ENCODE measurements around the gene TRIM44. TPM values are rescaled to one million over a fixed set of nuclear protein-coding genes. Genes with fewer than 3 reads are reported as not detected.

Gene TRIM44
- total RNA-seq, 1 experiment from 2014 or later = 33.4 TPM

- TF ChIP-seq ZNF274 (IDR thresholded peaks at IDR 0.05; ENCODE audit: low read depth, low read length) (no peak), EZH2phosphoT487 (IDR thresholded peaks at IDR 0.05; ENCODE audit: borderline replicate concordance) (no peak), CEBPB (IDR thresholded peaks at IDR 0.05; ENCODE audit: low read depth) (no peak), EZH2 (IDR thresholded peaks at IDR 0.05) (no peak), POLR2AphosphoS5 (IDR thresholded peaks at IDR 0.05; ENCODE audit: low read depth, low read length) (no peak), YY1 (IDR thresholded peaks at IDR 0.05; ENCODE audit: extremely low read depth, insufficient replicate concordance, low read depth, low read length) (no peak)
Observed at GRCh38 chr11:35735903-35736302, 73.3 kb downstream of the TRIM44 start (continued).

GRCh38 chr11:35736952-35737351 lies 74.4 kb downstream of the TRIM44 start:
- no peak for ATAC-seq
- Histone ChIP-seq H3K27me3 (ENCODE audit: insufficient read depth, low read length) (no peaks in the 10 kb centered on the region), H4K20me1 (ENCODE audit: insufficient read depth) (no peaks in the 10 kb centered on the region), H3K4me2 (ENCODE audit: low read length) (no peak overlapping the region), H3K27ac (ENCODE audit: low read depth, low read length) (no peak overlapping the region), H2AFZ (ENCODE audit: low read depth, low read length, poor library complexity, severe bottlenecking) (no peak overlapping the region), H3K4me1 (ENCODE audit: control insufficient read depth in 1 of 2, insufficient read depth in 2 of 2, low read length in 2 of 2) (no peaks in the 10 kb centered on the region), H3K9me3 (ENCODE audit: control insufficient read depth in 1 of 2, insufficient read depth in 1 of 2, low read depth in 1 of 2, low read length in 2 of 2) (no peaks in the 10 kb centered on the region), H3K9me2 (ENCODE audit: insufficient read depth) (no peaks in the 10 kb centered on the region), H3K4me3 (replicated peaks in 1 of 2; ENCODE audit: low read depth in 1 of 2, low read length in 2 of 2) (no peak overlapping the region), H3K36me3 (ENCODE audit: control insufficient read depth in 1 of 2, insufficient read depth in 2 of 2, low read length in 2 of 2) (no peaks in the 10 kb centered on the region), H3K79me2 (ENCODE audit: insufficient read depth, low read length) (no peaks in the 10 kb centered on the region), H3K9ac (ENCODE audit: low read length) (no peak overlapping the region)
- intact Hi-C loops (cut with micrococcal nuclease) = no loop called here
- TF ChIP-seq JUND (IDR thresholded peaks at IDR 0.05) (no peak), ATF3 (IDR thresholded peaks at IDR 0.05) (no peak), ZFX (IDR thresholded peaks at IDR 0.05) (no peak), POLR2A (IDR thresholded peaks at IDR 0.05; ENCODE audit: borderline replicate concordance, extremely low read depth, insufficient read depth, insufficient read length) (no peak), EZH2phosphoT487 (IDR thresholded peaks at IDR 0.05; ENCODE audit: borderline replicate concordance) (no peak), RAD21 (IDR thresholded peaks at IDR 0.05; ENCODE audit: low read depth) (no peak), EGR1 (IDR thresholded peaks at IDR 0.05; ENCODE audit: low read depth) (no peak), CEBPB (IDR thresholded peaks at IDR 0.05; ENCODE audit: low read depth) (no peak), ELF1 (IDR thresholded peaks at IDR 0.05; ENCODE audit: borderline replicate concordance, low read depth) (no peak), POLR2AphosphoS5 (IDR thresholded peaks at IDR 0.05; ENCODE audit: low read depth, low read length) (no peak)
- no peak for DNase-seq (ENCODE audit: low read depth, low spot score)
- ChIA-PET POLR2A (no interaction called here), CTCF (no interaction called here), RAD21 (ENCODE audit: low non-redundant PET in 1 of 2, low total read pairs in 2 of 2, uncharacterized antibody in 2 of 2, unreplicated experiment in 2 of 2) (no interaction called here)
- BruUV-seq (replicated peaks) = no TSS peak

Data from HCT116 (cell line).